Cardiac septum (tissue), 1 donor: ENCODE data around the gene AGXT. TPM values are rescaled to one million over a fixed set of nuclear protein-coding genes. Genes with fewer than 3 reads are reported as not detected.

Experiments
- DNase-seq: peaks from one replicate; pipeline ENCODE4 v3.0.0-alpha.2; 2020; ENCODE audit warnings: low spot score
- intact Hi-C: fragments of 100-400 bp; cut with DNase I; formaldehyde crosslinking; loops from one replicate; pipeline ENCODE4 v1.14.0; 2022
- total RNA-seq: library from RNA; stranded (reverse); fragmentation: NEBNext Ultra II Directional; extraction: Animal tissue kit (Norgen Biotek cat#: 25700); gene quantifications from one replicate; pipeline ENCODE4 v1.2.1, GENCODE V29; 2021
- donor health status: DM: no; HTN: no; CAD: no.

AGXT gene
- total RNA-seq, 1 donor from 2014 or later, result not detected

GRCh38 chr2:240878341-240878936, 9.8 kb downstream of the AGXT start:
- DNase-seq, result no peak
- intact Hi-C loops, result no loop called here

- DNase-seq, result no peak
- intact Hi-C loops, result no loop called here
These were observed 10.5 kb downstream of the AGXT start for GRCh38 chr2:240879105-240879504.

- intact Hi-C loops, result no loop called here
- DNase-seq, result no peak
These were observed 13.3 kb downstream of the AGXT start for GRCh38 chr2:240881913-240882312.

GRCh38 chr2:240884221-240884620, 15.6 kb downstream of the AGXT start:
- no peak for DNase-seq
- intact Hi-C loops, result no loop called here

- intact Hi-C loops, result no loop called here
These were observed 16.1 kb downstream of the AGXT start for GRCh38 chr2:240884745-240885144.

GRCh38 chr2:240885566-240885965, 16.9 kb downstream of the AGXT start:
- intact Hi-C loops, result no loop called here
- DNase-seq, result no peak

More at GRCh38 chr2:240884745-240885144, 16.1 kb downstream of the AGXT start:
- no peak for DNase-seq

GRCh38 chr2:240886023-240886565, 17.5 kb downstream of the AGXT start:
- intact Hi-C loops, result no loop called here
- no peak for DNase-seq

- no peak for DNase-seq
- intact Hi-C loops, result no loop called here
These were observed 18.3 kb downstream of the AGXT start for GRCh38 chr2:240886678-240887609.

- intact Hi-C loops, result no loop called here
- no peak for DNase-seq
These were observed 19.0 kb downstream of the AGXT start for GRCh38 chr2:240887631-240888030.

GRCh38 chr2:240888130-240888889, 19.7 kb downstream of the AGXT start:
- intact Hi-C loops, result no loop called here
- no peak for DNase-seq

- DNase-seq, result no peak
- intact Hi-C loops, result no loop called here
These were observed 20.4 kb downstream of the AGXT start for GRCh38 chr2:240888890-240889573.

GRCh38 chr2:240889601-240890560, 21.3 kb downstream of the AGXT start:
- intact Hi-C loops, result no loop called here
- DNase-seq, result no peak

- DNase-seq, result no peak
- intact Hi-C loops, result no loop called here
These were observed 22.1 kb downstream of the AGXT start for GRCh38 chr2:240890691-240891090.

GRCh38 chr2:240891492-240892340, 23.1 kb downstream of the AGXT start:
- DNase-seq, result no peak
- intact Hi-C loops, result no loop called here

GRCh38 chr2:240892356-240892755, 23.7 kb downstream of the AGXT start:
- intact Hi-C loops, result no loop called here
- DNase-seq, result no peak

- intact Hi-C loops, result no loop called here
- DNase-seq, result no peak
These were observed 24.3 kb downstream of the AGXT start for GRCh38 chr2:240892925-240893324.

- no peak for DNase-seq
- intact Hi-C loops, result no loop called here
These were observed 24.8 kb downstream of the AGXT start for GRCh38 chr2:240893363-240893844.
